Cardiac muscle cell (in vitro differentiated cells and primary cell): ENCODE measurements around the gene TKTL2. TPM values are rescaled to one million over a fixed set of nuclear protein-coding genes. Genes with fewer than 3 reads are reported as not detected.

Experiments
- DNase-seq, 2 donors: peaks; one replicate each; pipeline versions ENCODE4 v3.0.0 to v3.0.0-alpha.2; 2010 to 2017; ENCODE audit warnings: low read depth in 1 of 2, low spot score in 1 of 2
- H3K27ac ChIP-seq: fragments of 200-600 bp; sonication (generic); 2 replicates; pipeline ENCODE4 v1.5.1; 2016
- H3K27me3 ChIP-seq: fragments of 200-600 bp; sonication (generic); 2 replicates; pipeline ENCODE4 v1.6.0; 2016; ENCODE audit warnings: control low read depth
- H3K36me3 ChIP-seq: fragments of 200-600 bp; sonication (generic); 2 replicates; pipeline ENCODE4 v1.5.1; 2016; ENCODE audit warnings: control low read depth
- H3K4me1 ChIP-seq: fragments of 200-600 bp; sonication (generic); 2 replicates; pipeline ENCODE4 v1.8.1; 2017; ENCODE audit warnings: low read depth, mild to moderate bottlenecking, mixed run types
- H3K4me3 ChIP-seq: fragments of 200-600 bp; sonication (generic); 2 replicates; pipeline ENCODE4 v1.5.1; 2016; ENCODE audit warnings: mild to moderate bottlenecking
- H3K9me3 ChIP-seq: fragments of 200-600 bp; sonication (generic); 2 replicates; pipeline ENCODE4 v1.5.1; 2017; ENCODE audit warnings: low read depth, mild to moderate bottlenecking, control low read depth
- CTCF ChIP-seq: IDR thresholded peaks from 2 replicates; pipeline ENCODE4 v1.5.1; 2012; ENCODE audit warnings: low read depth, mild to moderate bottlenecking, low read length
- polyA plus RNA-seq: library from polyadenylated mRNA; unstranded; fragments of >200 nt; fragmentation: Nextera tagmentation; extraction: Ambion mirVana; gene quantifications from 2 replicates; pipeline ENCODE4 v1.2.1, GENCODE V29; 2016
- total RNA-seq: library from RNA; depleted of rRNA; stranded (reverse); fragments of >200 nt; gene quantifications from 2 replicates; pipeline ENCODE4 v1.2.3, GENCODE V29; 2016

TKTL2 gene
- total RNA-seq (not detected in 2 replicates), polyA plus RNA-seq (not detected in 2 replicates)

- Histone ChIP-seq H3K36me3 (no peaks in the 10 kb centered on the region), H3K27me3 (no peaks in the 10 kb centered on the region), H3K9me3 (no peaks in the 10 kb centered on the region), H3K4me1 (peaks cover 15% of the 10 kb centered on the region), H3K27ac (no peak within 1 kb of the TSS), H3K4me3 (no peak within 1 kb of the TSS)
- DNase-seq = no peak
- no peak for TF ChIP-seq CTCF
These were observed at the start of gene TKTL2 for GRCh38 chr4:163473576-163473975. TKTL2 (minus strand) TSS chr4:163473754; CDS start chr4:163473734, 20 bp downstream.

GRCh38 chr4:163515198-163515597 is 41.6 kb upstream of the TKTL2 start:
- Histone ChIP-seq H3K36me3 (peaks cover 46% of the 10 kb centered on the region), H3K27me3 (no peaks in the 10 kb centered on the region), H3K27ac (no peak overlapping the region), H3K9me3 (no peaks in the 10 kb centered on the region), H3K4me3 (no peak overlapping the region), H3K4me1 (no peaks in the 10 kb centered on the region)
- no peak for DNase-seq
- no peak for TF ChIP-seq CTCF

- Histone ChIP-seq H3K4me3 (no peak overlapping the region), H3K4me1 (peaks cover 17% of the 10 kb centered on the region), H3K9me3 (no peaks in the 10 kb centered on the region), H3K27me3 (no peaks in the 10 kb centered on the region), H3K36me3 (peaks cover 4% of the 10 kb centered on the region), H3K27ac (no peak overlapping the region)
- TF ChIP-seq CTCF = no peak
- DNase-seq = peak in 1 of 2 donors; percentile 25
These were observed 31.8 kb upstream of the TKTL2 start for GRCh38 chr4:163505374-163505773.

- Histone ChIP-seq H3K36me3 (no peaks in the 10 kb centered on the region), H3K4me3 (no peak overlapping the region), H3K4me1 (peaks cover 12% of the 10 kb centered on the region), H3K9me3 (no peaks in the 10 kb centered on the region), H3K27me3 (no peaks in the 10 kb centered on the region), H3K27ac (peak overlapping the region; percentile 18)
- no peak for TF ChIP-seq CTCF
- no peak for DNase-seq
These were observed 27.0 kb upstream of the TKTL2 start for GRCh38 chr4:163500586-163500985.

- no peaks in the 10 kb centered on the region for H3K9me3 ChIP-seq
- no peak for TF ChIP-seq CTCF
- no peaks in the 10 kb centered on the region for H3K36me3 ChIP-seq
- peaks cover 13% of the 10 kb centered on the region for H3K4me1 ChIP-seq
- peak overlapping the region; percentile 94 for H3K27ac ChIP-seq
- DNase-seq = no peak
- H3K27me3 ChIP-seq = no peaks in the 10 kb centered on the region
- peak overlapping the region; percentile 73 for H3K4me3 ChIP-seq
These were observed 22.3 kb upstream of the TKTL2 start for GRCh38 chr4:163495900-163496299.
